Lower leg skin (tissue), 4 donors: ENCODE measurements around the gene FAM90A1. TPM values are rescaled to one million over a fixed set of nuclear protein-coding genes. Genes with fewer than 3 reads are reported as not detected.
"Not testable (repeated sequence)": the region's sequence is repeated elsewhere in the genome, so short reads cannot be mapped to it uniquely, and the experiment has no call there.

ENCODE experiments used
- DNase-seq, 2 donors: peaks; one replicate each; pipeline ENCODE4 v3.0.0-alpha.2; 2019; ENCODE audit warnings: low spot score in 2 of 2
- H3K4me3 ChIP-seq: fragments of 200-600 bp; sonication (generic); 2 replicates; pipeline ENCODE4 v1.5.1; 2017; ENCODE audit warnings: mild to moderate bottlenecking, low read depth; ENCODE audit not compliant: poor library complexity, severe bottlenecking
- WGBS, 2 donors: methylation state at CpG; one replicate each; pipeline ENCODE4 v1.1.5; 2018; 5-methylcytosine and 5-hydroxymethylcytosine counted together
- intact Hi-C: fragments of 100-400 bp; cut with DNase I; formaldehyde crosslinking; loops from one replicate; pipeline ENCODE4 v1.15.0; 2023; ENCODE audit warnings: low total_unique reads
- total RNA-seq, 4 donors: library from RNA; depleted of rRNA; stranded (reverse); fragments of >200 nt; gene quantifications; one replicate each; pipeline ENCODE4 v1.1.0, GENCODE V29; 2016
- TF ChIP-seq, protein P1 (sequence below), 3 donors: fragments of 450-650 bp; IDR thresholded peaks; one replicate each; pipeline ENCODE4 v1.5.1; 2016; ENCODE audit warnings: antibody characterized with exemption in 3 of 3, mild to moderate bottlenecking in 3 of 3, moderate library complexity in 2 of 3

Gene FAM90A1
- total RNA-seq, 4 donors from 2014 or later = 0.10 to 0.23 TPM; not detected in 2

DNA sequence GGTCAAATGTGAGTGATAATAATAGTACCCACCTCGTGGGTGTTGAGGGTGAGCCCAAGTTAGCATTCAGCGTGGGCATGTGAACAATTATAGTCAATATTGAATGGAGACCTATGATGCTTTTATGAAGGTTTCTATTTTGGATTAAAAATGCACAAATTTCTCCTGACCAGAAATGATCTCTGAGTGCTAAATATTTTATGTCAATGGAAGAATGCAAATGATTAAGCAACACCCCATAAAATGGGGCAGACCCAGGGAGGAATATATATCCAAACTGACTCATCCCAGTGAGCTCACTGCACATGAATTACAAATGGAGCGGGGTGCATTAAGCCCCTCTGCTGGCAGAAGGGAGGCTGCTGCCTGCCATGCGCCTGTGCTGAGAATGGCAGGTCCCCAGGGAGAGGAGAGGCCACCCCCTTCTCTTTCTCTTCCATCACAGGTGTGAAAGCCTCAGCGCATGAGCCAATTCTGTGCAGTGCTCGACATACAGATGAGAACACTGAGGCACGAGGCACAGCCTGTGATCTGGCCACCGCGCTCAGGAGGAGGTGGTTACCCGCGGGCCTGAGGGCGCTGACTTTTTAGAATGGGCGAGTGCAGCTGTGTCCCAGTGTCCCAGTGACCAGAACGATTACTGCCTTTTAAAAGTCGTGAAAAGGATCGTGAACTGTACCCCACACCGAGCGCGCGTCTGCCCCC lies 14.7 kb upstream of the FAM90A1 start:
- peak; percentile 24 to 85 for DNase-seq
- intact Hi-C loops = not testable (repeated sequence)
- 6 to 9% methylated on average over 18 to 20 of the region's 20 CpGs for whole genome bisulfite sequencing, 2 donors
- H3K4me3 ChIP-seq = peak overlapping the region; percentile 83

GRCh38 chr12:8240340-8241114 lies 13.1 kb upstream of the FAM90A1 start:
- intact Hi-C loops, DNase-seq, H3K4me3 ChIP-seq: not testable (repeated sequence)
- whole genome bisulfite sequencing, 2 donors = 57 to 67% methylated on average over 12 to 13 of the region's 13 CpGs

DNA sequence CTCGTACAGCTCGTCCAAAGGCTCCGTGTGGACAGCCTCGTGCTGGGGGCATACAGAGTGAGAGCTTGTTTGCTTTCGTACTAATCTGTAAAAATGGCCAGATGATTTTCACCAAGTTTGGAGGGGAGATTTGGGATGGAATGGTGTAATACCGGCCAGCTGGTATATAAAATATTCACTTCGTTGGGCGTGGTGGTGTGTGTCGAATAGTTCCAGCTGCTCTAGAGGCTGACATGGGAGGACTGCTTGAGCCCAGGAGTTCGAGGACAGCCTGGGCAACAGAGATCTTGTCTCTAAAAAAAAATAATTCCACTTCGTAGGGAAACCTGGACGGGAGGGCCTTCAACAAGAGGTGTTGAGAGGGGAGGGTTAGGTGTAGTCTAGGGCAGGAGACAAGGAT lies 9.6 kb upstream of the FAM90A1 start:
- 73 to 78% methylated on average over 12 of the region's 12 CpGs for WGBS, 2 donors
- not testable (repeated sequence) for H3K4me3 ChIP-seq
- DNase-seq = peak in 1 of 2 donors; percentile 1
- intact Hi-C loops = loop anchor here (10.0 kb wide), 1 partner anchor 132 kb away; no protein-coding TSS in a partner anchor

- WGBS, 2 donors = 82 to 89% methylated on average over 21 to 26 of the region's 26 CpGs
- intact Hi-C loops = loop anchor here (10.0 kb wide), 1 partner anchor 131 kb away; no protein-coding TSS in a partner anchor
- H3K4me3 ChIP-seq = not testable (repeated sequence)
- peak in 1 of 2 donors; percentile 82 for DNase-seq
Observed at GRCh38 chr12:8235316-8236157, 8.1 kb upstream of the FAM90A1 start.

DNA sequence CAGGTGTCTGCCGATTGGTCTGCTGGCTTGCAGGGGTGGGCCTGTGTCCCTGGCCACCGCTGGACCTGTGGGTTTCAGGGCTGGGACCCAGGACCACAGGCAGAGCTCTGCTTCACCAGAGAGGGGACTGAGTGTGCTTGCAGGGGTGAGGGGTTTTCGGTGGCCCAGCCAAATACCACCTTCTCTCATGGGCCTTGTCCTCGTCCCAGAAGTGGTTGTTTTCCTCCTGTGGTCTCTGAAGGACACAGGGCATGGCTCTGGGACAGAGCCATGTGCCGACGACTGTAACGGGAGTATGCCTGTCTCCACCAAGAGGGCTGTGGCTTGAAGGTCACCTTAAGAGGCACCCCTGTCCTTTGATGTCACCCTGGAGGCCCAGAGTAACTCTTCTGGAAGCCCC lies 7.3 kb upstream of the FAM90A1 start:
- WGBS, 2 donors = 95 to 97% methylated on average over 4 to 7 of the region's 7 CpGs
- intact Hi-C loops = loop anchor here (10.0 kb wide), 1 partner anchor 130 kb away; no protein-coding TSS in a partner anchor
- not testable (repeated sequence) for H3K4me3 ChIP-seq
- peak in 1 of 2 donors; percentile 77 for DNase-seq

- WGBS, 2 donors = 82 to 86% methylated on average over 8 to 15 of the region's 20 CpGs
- peak in 1 of 2 donors; percentile 83 for DNase-seq
- intact Hi-C loops = loop anchor here (10.0 kb wide), 1 partner anchor 129 kb away; no protein-coding TSS in a partner anchor
- H3K4me3 ChIP-seq = not testable (repeated sequence)
Observed at GRCh38 chr12:8233935-8234495, 6.6 kb upstream of the FAM90A1 start.

DNA sequence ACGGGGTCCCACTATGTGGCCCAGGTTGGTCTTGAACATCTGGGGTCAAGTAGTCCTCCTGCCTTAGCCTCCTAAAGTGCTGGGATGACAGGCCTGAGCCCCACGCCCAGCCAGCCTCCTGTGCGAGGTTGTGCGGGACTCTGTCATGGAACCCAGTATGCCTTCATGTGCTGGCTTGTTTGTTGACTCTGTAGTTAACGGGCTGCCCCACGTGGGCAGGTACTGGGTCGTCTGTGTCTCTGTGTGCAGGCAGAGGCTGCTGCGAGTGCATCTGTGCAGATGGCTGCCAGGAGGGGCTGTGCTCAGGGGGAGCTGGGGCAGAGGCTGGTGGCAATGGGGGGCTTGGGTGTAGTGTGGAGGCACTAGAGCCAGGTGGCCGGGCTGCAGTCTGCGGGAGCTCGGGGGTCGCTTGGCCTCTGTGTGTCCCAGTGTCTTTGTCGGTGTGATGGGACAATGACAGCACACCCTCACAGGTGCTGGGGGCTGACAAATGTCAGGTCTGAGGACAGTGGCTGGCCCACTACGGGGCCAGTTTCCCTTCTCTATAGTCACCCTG lies 6.0 kb upstream of the FAM90A1 start:
- 86 to 89% methylated on average over 11 to 14 of the region's 14 CpGs for WGBS, 2 donors

GRCh38 chr12:8231666-8232608 lies 4.5 kb upstream of the FAM90A1 start:
- intact Hi-C loops = loop anchor here (10.0 kb wide), 1 partner anchor 127 kb away; no protein-coding TSS in a partner anchor
- peak; percentile 51 to 92 for DNase-seq
- WGBS, 2 donors = 32 to 48% methylated on average over 21 to 22 of the region's 22 CpGs
- TF ChIP-seq, protein P1, sequence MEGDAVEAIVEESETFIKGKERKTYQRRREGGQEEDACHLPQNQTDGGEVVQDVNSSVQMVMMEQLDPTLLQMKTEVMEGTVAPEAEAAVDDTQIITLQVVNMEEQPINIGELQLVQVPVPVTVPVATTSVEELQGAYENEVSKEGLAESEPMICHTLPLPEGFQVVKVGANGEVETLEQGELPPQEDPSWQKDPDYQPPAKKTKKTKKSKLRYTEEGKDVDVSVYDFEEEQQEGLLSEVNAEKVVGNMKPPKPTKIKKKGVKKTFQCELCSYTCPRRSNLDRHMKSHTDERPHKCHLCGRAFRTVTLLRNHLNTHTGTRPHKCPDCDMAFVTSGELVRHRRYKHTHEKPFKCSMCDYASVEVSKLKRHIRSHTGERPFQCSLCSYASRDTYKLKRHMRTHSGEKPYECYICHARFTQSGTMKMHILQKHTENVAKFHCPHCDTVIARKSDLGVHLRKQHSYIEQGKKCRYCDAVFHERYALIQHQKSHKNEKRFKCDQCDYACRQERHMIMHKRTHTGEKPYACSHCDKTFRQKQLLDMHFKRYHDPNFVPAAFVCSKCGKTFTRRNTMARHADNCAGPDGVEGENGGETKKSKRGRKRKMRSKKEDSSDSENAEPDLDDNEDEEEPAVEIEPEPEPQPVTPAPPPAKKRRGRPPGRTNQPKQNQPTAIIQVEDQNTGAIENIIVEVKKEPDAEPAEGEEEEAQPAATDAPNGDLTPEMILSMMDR (IDR thresholded peaks at IDR 0.05) = peak in 1 of 3 donors; percentile 11
- not testable (repeated sequence) for H3K4me3 ChIP-seq

More for the DNA sequence above, 6.0 kb upstream of the FAM90A1 start:
- peak in 1 of 2 donors; percentile 77 for DNase-seq
- intact Hi-C loops = loop anchor here (10.0 kb wide), 1 partner anchor 129 kb away; no protein-coding TSS in a partner anchor
- not testable (repeated sequence) for H3K4me3 ChIP-seq

GRCh38 chr12:8231049-8231448 lies 3.6 kb upstream of the FAM90A1 start:
- intact Hi-C loops = loop anchor here (10.0 kb wide), 1 partner anchor 126 kb away; no protein-coding TSS in a partner anchor
- H3K4me3 ChIP-seq, DNase-seq: not testable (repeated sequence)
- 17 to 32% methylated on average over 1 to 5 of the region's 5 CpGs for WGBS, 2 donors

- H3K4me3 ChIP-seq, DNase-seq, intact Hi-C loops: not testable (repeated sequence)
- WGBS, 2 donors = 56 to 58% methylated on average over 4 to 7 of the region's 7 CpGs
Observed at GRCh38 chr12:8229486-8229885, 2.1 kb upstream of the FAM90A1 start.

DNA sequence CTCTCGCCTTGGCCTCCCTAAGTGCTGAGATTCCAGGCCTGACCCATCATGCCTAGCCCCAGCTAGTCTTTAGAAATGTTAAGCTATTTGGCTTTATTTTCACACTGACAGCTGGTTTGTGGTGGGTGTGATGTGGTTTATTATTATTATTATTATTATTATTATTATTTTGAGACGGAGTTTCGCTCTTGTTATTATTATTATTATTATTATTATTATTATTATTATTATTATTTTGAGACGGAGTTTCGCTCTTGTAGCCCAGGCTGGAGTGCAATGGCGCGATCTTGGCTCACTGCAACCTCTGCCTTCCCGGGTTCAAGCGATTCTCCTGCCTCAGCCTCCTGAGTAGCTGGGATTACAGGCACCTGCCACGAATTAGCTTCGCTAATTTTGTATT lies 1.2 kb upstream of the FAM90A1 start:
- intact Hi-C loops, DNase-seq, H3K4me3 ChIP-seq: not testable (repeated sequence)
- WGBS, 2 donors = 91 to 94% methylated on average over 11 of the region's 11 CpGs

DNA sequence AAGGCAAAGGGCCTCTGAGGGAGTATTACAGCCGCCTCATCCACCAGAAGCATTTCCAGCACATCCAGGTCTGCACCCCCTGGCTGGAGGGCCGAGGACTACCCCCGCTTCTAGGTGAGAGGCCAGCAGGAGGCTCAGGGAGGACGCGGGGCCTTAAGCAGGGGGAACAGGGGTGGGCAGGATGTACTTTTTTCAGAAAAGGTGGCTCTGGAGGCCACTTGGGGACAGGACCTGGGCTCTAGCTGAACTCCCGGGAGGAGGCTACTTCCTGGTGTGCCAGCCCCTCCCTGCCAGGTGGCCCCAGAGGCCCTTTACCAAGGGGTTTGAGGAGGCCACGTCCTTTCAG lies 287 bp upstream of the FAM90A1 start:
- peak in 1 of 2 donors; percentile 73 for DNase-seq
- intact Hi-C loops, H3K4me3 ChIP-seq: not testable (repeated sequence)
- 22 to 61% methylated on average over 6 to 7 of the region's 7 CpGs for WGBS, 2 donors
